Measurements from ENCODE around the gene CINP. TPM values are rescaled to one million over a fixed set of nuclear protein-coding genes. Genes with fewer than 3 reads are reported as not detected.

Gene CINP
- polyA plus RNA-seq, 1 donor from 2014 or later = 23.1 TPM

- TF ChIP-seq MXI1 (conservative IDR thresholded peaks at IDR 0.05; ENCODE audit: poor library complexity, severe bottlenecking) (no peak), EZH2 (IDR thresholded peaks at IDR 0.05; ENCODE audit: borderline replicate concordance, insufficient read depth, low read length, poor library complexity, severe bottlenecking) (no peak), POLR2AphosphoS5 (IDR thresholded peaks at IDR 0.05) (no peak), RAD21 (conservative IDR thresholded peaks at IDR 0.05) (no peak), EP300 (conservative IDR thresholded peaks at IDR 0.05; ENCODE audit: poor library complexity, severe bottlenecking) (no peak), REST (IDR thresholded peaks at IDR 0.05; ENCODE audit: borderline replicate concordance) (no peak), CTCF (IDR thresholded peaks at IDR 0.05; ENCODE audit: poor library complexity, severe bottlenecking) (no peak), SMC3 (conservative IDR thresholded peaks at IDR 0.05; ENCODE audit: poor library complexity) (no peak)
- Histone ChIP-seq H3K4me3 (ENCODE audit: low read length) (no peak overlapping the region), H3K36me3 (ENCODE audit: insufficient read depth, low read length) (peaks cover 5% of the 10 kb centered on the region), H3K27me3 (ENCODE audit: insufficient read depth, low read depth, low read length) (no peaks in the 10 kb centered on the region), H4K20me1 (ENCODE audit: insufficient read depth) (no peaks in the 10 kb centered on the region), H3F3A (ENCODE audit: insufficient read depth, low read length, poor library complexity, severe bottlenecking) (no peaks in the 10 kb centered on the region), H3K4me2 (ENCODE audit: low read length) (no peak overlapping the region), H3K9me3 (ENCODE audit: low read length) (no peaks in the 10 kb centered on the region), H3K9ac (ENCODE audit: low read length) (no peak overlapping the region), H2AFZ (ENCODE audit: low read depth, low read length) (no peak overlapping the region), H3K79me2 (replicated peaks; ENCODE audit: insufficient read depth, low read length) (no peaks in the 10 kb centered on the region), H3K9me2 (ENCODE audit: insufficient read depth, low read length) (no peaks in the 10 kb centered on the region), H3K27ac (ENCODE audit: low read length) (no peak overlapping the region)
These were observed 26.6 kb upstream of the CINP start for GRCh38 chr14:102389246-102389645.

- TF ChIP-seq EP300 (conservative IDR thresholded peaks at IDR 0.05; ENCODE audit: poor library complexity, severe bottlenecking) (no peak), POLR2AphosphoS5 (IDR thresholded peaks at IDR 0.05) (no peak), EZH2 (IDR thresholded peaks at IDR 0.05; ENCODE audit: borderline replicate concordance, insufficient read depth, low read length, poor library complexity, severe bottlenecking) (no peak), TAF1 (IDR thresholded peaks at IDR 0.05; ENCODE audit: low read depth) (no peak), MXI1 (conservative IDR thresholded peaks at IDR 0.05; ENCODE audit: poor library complexity, severe bottlenecking) (no peak), RAD21 (conservative IDR thresholded peaks at IDR 0.05) (no peak), CTCF (IDR thresholded peaks at IDR 0.05; ENCODE audit: poor library complexity, severe bottlenecking) (no peak), SMC3 (conservative IDR thresholded peaks at IDR 0.05; ENCODE audit: poor library complexity) (no peak), REST (IDR thresholded peaks at IDR 0.05; ENCODE audit: borderline replicate concordance) (no peak)
- Histone ChIP-seq H3K9ac (ENCODE audit: low read length) (no peak overlapping the region), H3K4me2 (ENCODE audit: low read length) (no peak overlapping the region), H3K4me3 (ENCODE audit: low read length) (no peak overlapping the region), H3K36me3 (ENCODE audit: insufficient read depth, low read length) (peaks cover 5% of the 10 kb centered on the region), H3K27me3 (ENCODE audit: insufficient read depth, low read depth, low read length) (no peaks in the 10 kb centered on the region), H3K9me2 (ENCODE audit: insufficient read depth, low read length) (no peaks in the 10 kb centered on the region), H4K20me1 (ENCODE audit: insufficient read depth) (no peaks in the 10 kb centered on the region), H3K79me2 (replicated peaks; ENCODE audit: insufficient read depth, low read length) (no peaks in the 10 kb centered on the region), H3K9me3 (ENCODE audit: low read length) (no peaks in the 10 kb centered on the region), H3K27ac (ENCODE audit: low read length) (no peak overlapping the region), H2AFZ (ENCODE audit: low read depth, low read length) (no peak overlapping the region), H3F3A (ENCODE audit: insufficient read depth, low read length, poor library complexity, severe bottlenecking) (no peaks in the 10 kb centered on the region)
These were observed 24.4 kb upstream of the CINP start for GRCh38 chr14:102387086-102387485.

Measured in neural cell (in vitro differentiated cells).